IMR-90 (cell line): Measurements from ENCODE around the gene SDC1. TPM values are rescaled to one million over a fixed set of nuclear protein-coding genes. Genes with fewer than 3 reads are reported as not detected.

Source experiments
- ATAC-seq: fragments of 200-7000 bp; cut with Tn5 transposase; 2 replicates; pipeline ENCODE4 v1.9.1; 2020; ENCODE audit warnings: low read depth, mild to moderate bottlenecking, moderate library complexity
- BruUV-seq: library from RNA; stranded (reverse); fragments of 400-500 nt; replicated peaks from 2 replicates; lab custom pipeline; 2021; lab: Mats Ljungman, UMichigan
- CTCF ChIA-PET: fragments of 300-600 bp; formaldehyde crosslinking; extraction: SDS; loops from one replicate; lab custom pipeline; 2021; ENCODE audit warnings: antibody characterized with exemption; lab: Yijun Ruan, JAX
- POLR2A ChIA-PET: fragments of 300-600 bp; sonication (Branson Sonifier 250); formaldehyde crosslinking; loops from one replicate; lab custom pipeline; 2022; ENCODE audit warnings: antibody characterized with exemption; ENCODE audit not compliant: unreplicated experiment; lab: Charles Lee
- DNase-seq: peaks from one replicate; pipeline ENCODE4 v3.0.0; 2013
- H2AFZ ChIP-seq: replicated peaks from 2 replicates; pipeline ENCODE3; 2013; ENCODE audit warnings: low read length, mild to moderate bottlenecking; ENCODE audit not compliant: poor library complexity
- H2AK5ac ChIP-seq: 2 replicates; pipeline ENCODE4 v1.6.1; 2013; ENCODE audit warnings: low read depth, low read length, inconsistent platforms
- H2AK9ac ChIP-seq: replicated peaks from 2 replicates; pipeline ENCODE3; 2013; ENCODE audit warnings: mild to moderate bottlenecking, low read depth, low read length, moderate library complexity; ENCODE audit not compliant: poor library complexity
- H2BK120ac ChIP-seq: 2 replicates; pipeline ENCODE4 v1.6.1; 2013; ENCODE audit warnings: low read depth, low read length, inconsistent platforms
- H2BK15ac ChIP-seq: 3 replicates; pipeline ENCODE4 v1.6.1; 2013; ENCODE audit warnings: low read depth, low read length, inconsistent platforms
- H2BK20ac ChIP-seq: 2 replicates; pipeline ENCODE4 v1.6.1; 2013; ENCODE audit warnings: low read depth, mild to moderate bottlenecking, inconsistent platforms, low read length, moderate library complexity
- H2BK5ac ChIP-seq: 2 replicates; pipeline ENCODE4 v1.6.1; 2013; ENCODE audit warnings: mild to moderate bottlenecking, low read depth, low read length, inconsistent platforms; ENCODE audit not compliant: poor library complexity, severe bottlenecking
- H3K14ac ChIP-seq: replicated peaks from 2 replicates; pipeline ENCODE4 v1.6.1; 2013; ENCODE audit warnings: low read depth, low read length, inconsistent platforms
- H3K18ac ChIP-seq: 2 replicates; pipeline ENCODE4 v1.6.1; 2013; ENCODE audit warnings: low read depth, low read length, control low read depth
- H3K23ac ChIP-seq: 2 replicates; pipeline ENCODE4 v1.6.1; 2013; ENCODE audit warnings: low read depth, low read length, inconsistent platforms
- H3K27ac ChIP-seq: 2 replicates; pipeline ENCODE4 v1.5.1; 2013; ENCODE audit warnings: mild to moderate bottlenecking, control low read depth, low read length; ENCODE audit not compliant: insufficient read depth
- H3K27me3 ChIP-seq: 2 replicates; pipeline ENCODE4 v1.6.1; 2013; ENCODE audit warnings: low read length; ENCODE audit not compliant: control insufficient read depth, insufficient read depth
- H3K36me3 ChIP-seq: 2 replicates; pipeline ENCODE4 v1.6.1; 2013; ENCODE audit warnings: low read length, mixed read lengths; ENCODE audit not compliant: control insufficient read depth, insufficient read depth
- H3K4ac ChIP-seq: 2 replicates; pipeline ENCODE4 v1.6.1; 2013; ENCODE audit warnings: low read depth, low read length, inconsistent platforms
- H3K4me1 ChIP-seq: 2 replicates; pipeline ENCODE4 v1.6.1; 2013; ENCODE audit warnings: low read length, mixed read lengths; ENCODE audit not compliant: control insufficient read depth, insufficient read depth
- H3K4me2 ChIP-seq: 2 replicates; pipeline ENCODE4 v1.6.1; 2013; ENCODE audit warnings: low read depth, mild to moderate bottlenecking, control low read depth, low read length, moderate library complexity
- H3K4me3 ChIP-seq: 2 replicates; pipeline ENCODE4 v1.5.1; 2013; ENCODE audit warnings: low read depth, mild to moderate bottlenecking, control low read depth, low read length, moderate library complexity; ENCODE audit not compliant: insufficient read depth
- H3K56ac ChIP-seq: 2 replicates; pipeline ENCODE4 v1.6.1; 2013; ENCODE audit warnings: low read length, inconsistent platforms; ENCODE audit not compliant: insufficient read depth; ENCODE audit errors: extremely low read depth
- H3K79me1 ChIP-seq, 2 experiments: 2 replicates each; pipeline ENCODE4 v1.6.1; 2013; ENCODE audit warnings: low read length in 2 of 2, inconsistent platforms in 1 of 2, low read depth in 1 of 2
- H3K9ac ChIP-seq: 2 replicates; pipeline ENCODE4 v1.6.1; 2013; ENCODE audit warnings: low read depth, low read length, control low read depth
- H3K9me1 ChIP-seq: 2 replicates; pipeline ENCODE4 v1.6.1; 2013; ENCODE audit warnings: low read length, inconsistent platforms; ENCODE audit not compliant: insufficient read depth
- H3K9me3 ChIP-seq: 2 replicates; pipeline ENCODE4 v1.6.1; 2013; ENCODE audit warnings: low read length; ENCODE audit not compliant: control insufficient read depth, insufficient read depth
- H4K20me1 ChIP-seq: 2 replicates; pipeline ENCODE4 v1.6.1; 2013; ENCODE audit warnings: low read length, inconsistent platforms; ENCODE audit not compliant: insufficient read depth
- H4K5ac ChIP-seq: 2 replicates; pipeline ENCODE4 v1.6.1; 2013; ENCODE audit warnings: mild to moderate bottlenecking, low read depth, low read length, control low read depth
- H4K8ac ChIP-seq, 2 experiments: 2 replicates each; pipeline ENCODE4 v1.6.1; 2013; ENCODE audit warnings: low read depth in 2 of 2, low read length in 2 of 2, control low read depth in 1 of 2, inconsistent platforms in 1 of 2
- H4K91ac ChIP-seq: 2 replicates; pipeline ENCODE4 v1.6.1; 2013; ENCODE audit warnings: low read depth, low read length, inconsistent platforms; ENCODE audit not compliant: insufficient read depth
- FOS ChIP-seq: fragments of 150-350 bp; IDR thresholded peaks from 2 replicates; pipeline ENCODE4 v1.6.1; 2016; ENCODE audit warnings: low read depth, low read length
- NFE2L2 ChIP-seq: fragments of 150-350 bp; IDR thresholded peaks from 2 replicates; pipeline ENCODE4 v1.6.1; 2016; ENCODE audit warnings: low read depth, mild to moderate bottlenecking, low read length
- SMC3 ChIP-seq: fragments of 150-350 bp; IDR thresholded peaks from 2 replicates; pipeline ENCODE4 v1.6.1; 2016; ENCODE audit warnings: low read depth, mild to moderate bottlenecking, antibody characterized with exemption, low read length, moderate library complexity
- USF2 ChIP-seq: fragments of 150-350 bp; IDR thresholded peaks from 2 replicates; pipeline ENCODE4 v1.6.1; 2017; ENCODE audit warnings: mild to moderate bottlenecking, antibody characterized with exemption, low read length, low read depth
- WGBS, 2 experiments: methylation state at CpG; one replicate each; pipeline versions ENCODE4 v1.1.5 to v1.1.7; 2013; ENCODE audit warnings: missing lambda C conversion rate in 2 of 2; ENCODE audit not compliant: insufficient read length in 1 of 2; ENCODE audit errors: extremely low coverage in 2 of 2; 5-methylcytosine and 5-hydroxymethylcytosine counted together
- dilution Hi-C: fragments of 300-500 bp; cut with HindIII; formaldehyde crosslinking; loops from one replicate; pipeline ENCODE4 v1.14.3; 2018; ENCODE audit warnings: low sequenced_read_pairs; ENCODE audit not compliant: unreplicated experiment
- in situ Hi-C: fragments of 300-500 bp; cut with MboI; formaldehyde crosslinking; loops from 3 replicates; pipeline ENCODE4 v1.14.3; 2019; ENCODE audit warnings: low sequenced_read_pairs, inconsistent platforms, mixed read lengths
- intact Hi-C: fragments of 100-400 bp; cut with micrococcal nuclease; formaldehyde crosslinking; loops from 2 replicates; pipeline ENCODE4 v1.10.0; 2022
- polyA plus RNA-seq, 3 experiments: library from polyadenylated mRNA; depleted of rRNA; stranded (reverse); fragments of >200 nt; gene quantifications; 2 replicates each; pipeline ENCODE4 v1.2.3, GENCODE V29; 2012; ENCODE audit warnings: low replicate concordance in 1 of 3
- total RNA-seq: library from RNA; depleted of rRNA; stranded (reverse); fragments of >200 nt; gene quantifications from 2 replicates; pipeline ENCODE4 v1.2.3, GENCODE V29; 2012

The SDC1 gene
- total and polyA plus RNA-seq, 2 of the 4 experiments (the other 2 are of a cell fraction) = 22.0 to 28.3 TPM

GRCh38 chr2:20179755-20180594 lies 45.0 kb downstream of the SDC1 start:
- Histone ChIP-seq H3K4ac (no peak overlapping the region), H3K4me2 (no peak overlapping the region), H2AK5ac (0 out of 2 replicates have a peak overlapping the region, but pooled peaks have one; percentile 15), H4K5ac (no peak overlapping the region), H2BK15ac (no peak overlapping the region), H2BK120ac (no peak overlapping the region), H4K20me1 (no peaks in the 10 kb centered on the region), H3K79me1 (no peaks in the 10 kb centered on the region), H2AK9ac (no peak overlapping the region), H3K9me1 (peaks cover 22% of the 10 kb centered on the region), H3K23ac (no peak overlapping the region), H3K14ac (no peak overlapping the region), H3K9me3 (no peaks in the 10 kb centered on the region), H2BK5ac (no peak overlapping the region), H3K4me1 (peaks cover 11% of the 10 kb centered on the region), H4K91ac (no peak overlapping the region), H3K56ac (no peak overlapping the region), H3K18ac (no peak overlapping the region), H3K36me3 (no peaks in the 10 kb centered on the region), H3K4me3 (no peak overlapping the region), H3K27me3 (no peaks in the 10 kb centered on the region), H2BK20ac (no peak overlapping the region), H3K27ac (no peak overlapping the region), H4K8ac (no peak overlapping the region), H2AFZ (peak overlapping the region; percentile 29), H3K9ac (no peak overlapping the region)
- no peak for DNase-seq
- BruUV-seq = no TSS peak
- dilution Hi-C loops (no loop called here), in situ Hi-C loops (no loop called here), intact Hi-C loops (no loop called here)
- no peak for TF ChIP-seq SMC3
- no peak for TF ChIP-seq FOS
- no peak for TF ChIP-seq NFE2L2
- no peak for TF ChIP-seq USF2
- ChIA-PET POLR2A (no interaction called here), CTCF (no interaction called here)
- ATAC-seq = no peak
- WGBS, 2 experiments = 73% methylated on average over 4 of the region's 25 CpGs; no CpG with 5 or more reads in 1 of the 2 experiments
